ENCODE data around the gene NFS1.

DNA sequence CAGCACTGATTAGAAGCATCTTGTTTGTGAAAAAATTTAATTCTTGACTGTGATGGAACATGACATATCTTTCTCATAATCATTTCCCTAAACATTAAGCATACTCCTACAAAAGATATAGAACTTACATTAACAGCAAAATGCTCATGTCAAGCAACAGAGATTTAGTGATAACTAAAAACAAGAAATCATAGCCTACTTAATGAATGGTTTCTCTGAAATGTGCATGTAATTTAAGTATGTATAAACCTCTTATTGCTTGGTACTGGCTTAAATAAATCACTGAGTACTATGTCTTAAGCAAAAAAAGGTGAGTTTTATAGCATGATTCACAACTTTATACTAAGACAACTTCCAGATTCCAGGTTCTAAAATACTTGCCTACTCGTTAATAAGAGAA, 9.3 kb upstream of the NFS1 start:
- TF ChIP-seq, protein P1, sequence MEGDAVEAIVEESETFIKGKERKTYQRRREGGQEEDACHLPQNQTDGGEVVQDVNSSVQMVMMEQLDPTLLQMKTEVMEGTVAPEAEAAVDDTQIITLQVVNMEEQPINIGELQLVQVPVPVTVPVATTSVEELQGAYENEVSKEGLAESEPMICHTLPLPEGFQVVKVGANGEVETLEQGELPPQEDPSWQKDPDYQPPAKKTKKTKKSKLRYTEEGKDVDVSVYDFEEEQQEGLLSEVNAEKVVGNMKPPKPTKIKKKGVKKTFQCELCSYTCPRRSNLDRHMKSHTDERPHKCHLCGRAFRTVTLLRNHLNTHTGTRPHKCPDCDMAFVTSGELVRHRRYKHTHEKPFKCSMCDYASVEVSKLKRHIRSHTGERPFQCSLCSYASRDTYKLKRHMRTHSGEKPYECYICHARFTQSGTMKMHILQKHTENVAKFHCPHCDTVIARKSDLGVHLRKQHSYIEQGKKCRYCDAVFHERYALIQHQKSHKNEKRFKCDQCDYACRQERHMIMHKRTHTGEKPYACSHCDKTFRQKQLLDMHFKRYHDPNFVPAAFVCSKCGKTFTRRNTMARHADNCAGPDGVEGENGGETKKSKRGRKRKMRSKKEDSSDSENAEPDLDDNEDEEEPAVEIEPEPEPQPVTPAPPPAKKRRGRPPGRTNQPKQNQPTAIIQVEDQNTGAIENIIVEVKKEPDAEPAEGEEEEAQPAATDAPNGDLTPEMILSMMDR (conservative IDR thresholded peaks at IDR 0.05; ENCODE audit: low read length) = no peak
- no peak for TF ChIP-seq EZH2phosphoT487 (IDR thresholded peaks at IDR 0.05; ENCODE audit: borderline replicate concordance, low read depth, low read length)

All from OCI-LY7 (cell line).